GM12892 (cell line): Measurements from ENCODE around the gene SEMA3A.

Source experiments
- POLR2A ChIP-seq: IDR thresholded peaks from 2 replicates; pipeline ENCODE4 v1.6.1; 2011; ENCODE audit warnings: low read depth, low read length, control low read depth
- POLR2AphosphoS5 ChIP-seq: IDR thresholded peaks from 2 replicates; pipeline ENCODE4 v1.6.1; 2011; ENCODE audit warnings: low read depth, low read length, control low read depth

GRCh38 chr7:84202855-84203254 lies 8.3 kb upstream of the SEMA3A start:
- no peak for TF ChIP-seq POLR2AphosphoS5
- no peak for TF ChIP-seq POLR2A
